Tibial artery (tissue), 4 donors: ENCODE data around the gene ALOX15B.

ENCODE experiments used
- DNase-seq, 2 donors: peaks; one replicate each; pipeline ENCODE4 v3.0.0-alpha.2; 2019
- H3K27ac ChIP-seq, 2 donors: fragments of 200-600 bp; sonication (generic) in 1 of 2; 1 replicate in 1 of 2; 2 replicates in 1 of 2; pipeline ENCODE4 v1.5.1; 2018 to 2019; ENCODE audit warnings: mild to moderate bottlenecking in 1 of 2
- H3K27me3 ChIP-seq, 2 donors: fragments of 200-600 bp; sonication (generic) in 1 of 2; one replicate each; pipeline versions ENCODE4 v1.5.1 to v1.6.0; 2016 to 2019
- H3K36me3 ChIP-seq, 3 donors: fragments of 200-600 bp; sonication (generic) in 2 of 3; one replicate each; pipeline ENCODE4 v1.5.1; 2016 to 2019; ENCODE audit warnings: mild to moderate bottlenecking in 2 of 3
- H3K4me1 ChIP-seq, 4 donors: fragments of 200-600 bp; sonication (generic) in 2 of 4; 1 replicate in 3 of 4; 2 replicates in 1 of 4; pipeline ENCODE4 v1.5.1; 2016 to 2019
- H3K4me3 ChIP-seq, 2 donors: fragments of 200-600 bp; sonication (generic) in 1 of 2; 1 replicate in 1 of 2; 2 replicates in 1 of 2; pipeline ENCODE4 v1.5.1; 2018 to 2019; ENCODE audit warnings: mild to moderate bottlenecking in 2 of 2
- H3K9me3 ChIP-seq, 3 donors: fragments of 200-600 bp; sonication (generic) in 1 of 3; one replicate each; pipeline ENCODE4 v1.5.1; 2016 to 2019
- intact Hi-C: fragments of 100-400 bp; cut with DNase I; formaldehyde crosslinking; loops from one replicate; pipeline ENCODE4 v1.15.0; 2023; ENCODE audit warnings: low total_unique reads
- TF ChIP-seq, protein P1 (sequence below), 2 experiments: fragments of 200-600 bp in 1 of 2; fragments of 450-650 bp in 1 of 2; IDR thresholded peaks; one replicate each; pipeline ENCODE4 v1.5.1; 2017 to 2019; ENCODE audit warnings: antibody characterized with exemption in 2 of 2, mild to moderate bottlenecking in 1 of 2, moderate library complexity in 1 of 2

Gene ALOX15B

DNA sequence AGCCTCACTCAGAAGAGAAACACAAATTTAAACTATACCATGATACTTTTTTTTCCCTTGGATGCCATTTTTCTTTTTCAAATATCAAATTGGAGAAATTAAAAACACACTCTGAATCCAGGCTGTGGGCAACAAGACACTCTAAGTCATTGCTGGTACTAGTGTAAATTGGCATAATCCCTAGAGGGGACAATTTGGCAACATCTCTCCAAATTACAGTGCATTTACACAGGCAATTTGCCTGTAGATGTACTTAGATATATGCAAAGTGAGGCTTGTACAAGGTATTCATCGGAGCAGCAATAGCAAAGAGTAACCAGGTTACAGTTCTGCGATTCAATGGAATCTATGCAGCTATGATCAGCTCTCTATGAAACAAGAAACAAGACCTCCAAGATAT lies 43.1 kb upstream of the ALOX15B start:
- Histone ChIP-seq H3K9me3 (no peaks in the 10 kb centered on the region), H3K36me3 (no peaks in the 10 kb centered on the region), H3K4me1 (no peaks in the 10 kb centered on the region), H3K4me3 (no peak overlapping the region), H3K27ac (no peak overlapping the region), H3K27me3 (peaks cover 0 to 72% of the 10 kb centered on the region in 2 donors)
- DNase-seq, result no peak
- intact Hi-C loops, result no loop called here
- TF ChIP-seq, protein P1, sequence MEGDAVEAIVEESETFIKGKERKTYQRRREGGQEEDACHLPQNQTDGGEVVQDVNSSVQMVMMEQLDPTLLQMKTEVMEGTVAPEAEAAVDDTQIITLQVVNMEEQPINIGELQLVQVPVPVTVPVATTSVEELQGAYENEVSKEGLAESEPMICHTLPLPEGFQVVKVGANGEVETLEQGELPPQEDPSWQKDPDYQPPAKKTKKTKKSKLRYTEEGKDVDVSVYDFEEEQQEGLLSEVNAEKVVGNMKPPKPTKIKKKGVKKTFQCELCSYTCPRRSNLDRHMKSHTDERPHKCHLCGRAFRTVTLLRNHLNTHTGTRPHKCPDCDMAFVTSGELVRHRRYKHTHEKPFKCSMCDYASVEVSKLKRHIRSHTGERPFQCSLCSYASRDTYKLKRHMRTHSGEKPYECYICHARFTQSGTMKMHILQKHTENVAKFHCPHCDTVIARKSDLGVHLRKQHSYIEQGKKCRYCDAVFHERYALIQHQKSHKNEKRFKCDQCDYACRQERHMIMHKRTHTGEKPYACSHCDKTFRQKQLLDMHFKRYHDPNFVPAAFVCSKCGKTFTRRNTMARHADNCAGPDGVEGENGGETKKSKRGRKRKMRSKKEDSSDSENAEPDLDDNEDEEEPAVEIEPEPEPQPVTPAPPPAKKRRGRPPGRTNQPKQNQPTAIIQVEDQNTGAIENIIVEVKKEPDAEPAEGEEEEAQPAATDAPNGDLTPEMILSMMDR (IDR thresholded peaks at IDR 0.05), result no peak

DNA sequence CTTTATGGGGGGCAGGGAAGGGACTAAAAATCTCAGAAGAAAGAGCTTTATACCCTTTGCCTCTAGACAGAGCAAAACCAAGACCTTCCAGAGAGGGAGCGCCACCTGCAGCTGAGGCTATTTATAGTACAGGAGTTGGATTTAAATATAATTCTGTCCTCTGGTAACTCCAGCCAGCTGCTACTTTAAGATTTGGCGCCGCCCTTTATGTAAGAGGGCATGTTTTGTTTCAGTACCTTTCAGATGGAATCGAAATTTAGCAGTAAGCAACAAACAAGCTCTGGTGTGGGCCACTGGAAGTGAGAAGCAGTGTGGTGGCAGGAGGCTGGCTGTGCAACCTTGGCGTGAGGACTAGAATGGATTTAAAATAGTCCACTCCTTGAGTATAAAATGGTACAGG lies 41.7 kb upstream of the ALOX15B start:
- intact Hi-C loops, result no loop called here
- H3K27ac ChIP-seq, result no peak overlapping the region
- TF ChIP-seq, protein P1 (IDR thresholded peaks at IDR 0.05), result no peak
- no peak overlapping the region for H3K4me3 ChIP-seq
- peaks cover 0 to 4% (median under 1%) of the 10 kb centered on the region in 4 donors for H3K4me1 ChIP-seq
- no peaks in the 10 kb centered on the region for H3K9me3 ChIP-seq
- no peak for DNase-seq
- peaks cover 0 to 80% of the 10 kb centered on the region in 2 donors for H3K27me3 ChIP-seq
- H3K36me3 ChIP-seq, result no peaks in the 10 kb centered on the region

DNA sequence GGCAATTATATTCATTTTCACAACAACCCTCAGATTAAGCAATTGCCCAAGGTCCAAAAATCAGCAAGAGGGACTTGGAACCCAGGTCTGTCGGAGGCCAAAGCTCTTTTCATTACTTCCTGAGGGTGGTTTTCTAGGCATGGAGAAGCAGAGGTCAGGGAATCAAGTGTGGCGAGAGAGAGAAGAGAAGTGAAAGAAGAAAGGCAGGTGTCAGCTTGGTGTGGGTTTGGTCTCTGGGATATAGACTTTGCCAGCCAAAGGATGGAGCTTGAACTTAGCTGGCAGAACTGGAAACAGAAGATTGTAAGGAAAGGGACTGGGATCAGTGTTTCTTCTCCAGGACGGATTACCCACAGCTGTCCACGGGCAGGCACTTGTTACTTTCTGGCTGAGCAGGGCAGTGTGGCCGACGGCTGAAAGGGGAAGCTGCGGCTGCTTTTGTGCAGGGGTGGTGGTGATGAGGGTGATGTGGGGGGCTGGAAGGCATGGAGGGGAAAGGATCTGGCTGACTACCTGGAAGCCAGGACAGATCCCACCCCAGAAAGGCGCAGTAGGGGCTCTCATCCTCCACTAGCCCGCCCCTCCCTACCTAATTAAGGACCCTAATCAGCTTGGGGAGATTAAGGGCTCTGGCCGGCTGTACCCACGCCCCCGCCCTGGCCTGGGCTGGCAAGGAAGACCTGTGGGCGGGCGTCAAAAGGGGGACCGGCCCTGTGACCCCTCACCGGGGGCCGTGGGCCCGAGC lies 36.7 kb upstream of the ALOX15B start, which contains the start of gene GUCY2D:
Gene GUCY2D, plus strand, starts transcription at position 640 of the 745 bp plus-strand sequence. CDS start 433 bp downstream, outside the sequence.
- H3K36me3 ChIP-seq, result no peaks in the 10 kb centered on the region
- no peak within 1 kb of the TSS for H3K27ac ChIP-seq
- intact Hi-C loops, result no loop called here
- no peaks in the 10 kb centered on the region for H3K9me3 ChIP-seq
- H3K4me1 ChIP-seq, result peaks cover 0 to 18% (median 13%) of the 10 kb centered on the region in 4 donors
- TF ChIP-seq, protein P1 (IDR thresholded peaks at IDR 0.05), result no peak
- H3K4me3 ChIP-seq, result peak within 1 kb of the TSS in 1 of 2 donors; percentile 8
- H3K27me3 ChIP-seq, result peaks cover 5 to 83% of the 10 kb centered on the region in 2 donors
- no peak for DNase-seq

DNA sequence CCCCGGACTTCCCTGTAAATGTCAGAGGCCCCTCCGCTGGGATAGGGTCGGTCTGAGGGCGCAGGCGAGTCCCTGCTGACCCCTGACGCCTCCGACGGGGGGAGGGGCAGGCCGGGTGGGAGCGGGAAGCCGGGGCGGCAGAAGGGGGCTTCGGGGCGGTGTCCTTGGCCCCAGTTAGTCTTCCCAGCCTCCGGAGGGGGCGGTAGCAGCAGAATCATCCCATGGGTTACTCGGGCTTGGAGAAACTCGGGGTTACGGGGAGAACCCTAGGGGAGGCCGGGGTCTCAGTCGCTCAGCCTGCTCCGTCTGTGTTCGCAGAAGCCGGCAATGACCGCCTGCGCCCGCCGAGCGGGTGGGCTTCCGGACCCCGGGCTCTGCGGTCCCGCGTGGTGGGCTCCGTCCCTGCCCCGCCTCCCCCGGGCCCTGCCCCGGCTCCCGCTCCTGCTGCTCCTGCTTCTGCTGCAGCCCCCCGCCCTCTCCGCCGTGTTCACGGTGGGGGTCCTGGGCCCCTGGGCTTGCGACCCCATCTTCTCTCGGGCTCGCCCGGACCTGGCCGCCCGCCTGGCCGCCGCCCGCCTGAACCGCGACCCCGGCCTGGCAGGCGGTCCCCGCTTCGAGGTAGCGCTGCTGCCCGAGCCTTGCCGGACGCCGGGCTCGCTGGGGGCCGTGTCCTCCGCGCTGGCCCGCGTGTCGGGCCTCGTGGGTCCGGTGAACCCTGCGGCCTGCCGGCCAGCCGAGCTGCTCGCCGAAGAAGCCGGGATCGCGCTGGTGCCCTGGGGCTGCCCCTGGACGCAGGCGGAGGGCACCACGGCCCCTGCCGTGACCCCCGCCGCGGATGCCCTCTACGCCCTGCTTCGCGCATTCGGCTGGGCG lies 35.9 kb upstream of the ALOX15B start:
- Histone ChIP-seq H3K27ac (no peak overlapping the region), H3K4me1 (peaks cover 0 to 18% (median 13%) of the 10 kb centered on the region in 4 donors), H3K27me3 (peaks cover 5 to 81% of the 10 kb centered on the region in 2 donors), H3K4me3 (peak overlapping the region in 1 of 2 donors; percentile 8), H3K9me3 (no peaks in the 10 kb centered on the region), H3K36me3 (no peaks in the 10 kb centered on the region)
- intact Hi-C loops, result no loop called here
- TF ChIP-seq, protein P1 (IDR thresholded peaks at IDR 0.05), result no peak
- no peak for DNase-seq

DNA sequence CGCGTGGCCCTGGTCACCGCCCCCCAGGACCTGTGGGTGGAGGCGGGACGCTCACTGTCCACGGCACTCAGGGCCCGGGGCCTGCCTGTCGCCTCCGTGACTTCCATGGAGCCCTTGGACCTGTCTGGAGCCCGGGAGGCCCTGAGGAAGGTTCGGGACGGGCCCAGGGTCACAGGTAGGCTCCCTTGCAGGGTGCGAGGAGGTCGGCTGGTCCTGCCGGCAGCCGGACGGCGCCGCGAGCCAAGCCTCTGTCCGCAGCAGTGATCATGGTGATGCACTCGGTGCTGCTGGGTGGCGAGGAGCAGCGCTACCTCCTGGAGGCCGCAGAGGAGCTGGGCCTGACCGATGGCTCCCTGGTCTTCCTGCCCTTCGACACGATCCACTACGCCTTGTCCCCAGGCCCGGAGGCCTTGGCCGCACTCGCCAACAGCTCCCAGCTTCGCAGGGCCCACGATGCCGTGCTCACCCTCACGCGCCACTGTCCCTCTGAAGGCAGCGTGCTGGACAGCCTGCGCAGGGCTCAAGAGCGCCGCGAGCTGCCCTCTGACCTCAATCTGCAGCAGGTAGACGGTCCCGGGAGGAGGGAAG lies 35.2 kb upstream of the ALOX15B start:
- Histone ChIP-seq H3K27ac (no peak overlapping the region), H3K36me3 (no peaks in the 10 kb centered on the region), H3K4me3 (no peak overlapping the region), H3K9me3 (no peaks in the 10 kb centered on the region), H3K27me3 (peaks cover 5 to 79% of the 10 kb centered on the region in 2 donors), H3K4me1 (peaks cover 0 to 18% (median 13%) of the 10 kb centered on the region in 4 donors)
- TF ChIP-seq, protein P1 (IDR thresholded peaks at IDR 0.05), result no peak
- intact Hi-C loops, result no loop called here
- DNase-seq, result no peak
